ENCODE measurements around the gene COQ10B.
"Not testable (repeated sequence)": the region's sequence is repeated elsewhere in the genome, so short reads cannot be mapped to it uniquely, and the experiment has no call there.

COQ10B gene

DNA sequence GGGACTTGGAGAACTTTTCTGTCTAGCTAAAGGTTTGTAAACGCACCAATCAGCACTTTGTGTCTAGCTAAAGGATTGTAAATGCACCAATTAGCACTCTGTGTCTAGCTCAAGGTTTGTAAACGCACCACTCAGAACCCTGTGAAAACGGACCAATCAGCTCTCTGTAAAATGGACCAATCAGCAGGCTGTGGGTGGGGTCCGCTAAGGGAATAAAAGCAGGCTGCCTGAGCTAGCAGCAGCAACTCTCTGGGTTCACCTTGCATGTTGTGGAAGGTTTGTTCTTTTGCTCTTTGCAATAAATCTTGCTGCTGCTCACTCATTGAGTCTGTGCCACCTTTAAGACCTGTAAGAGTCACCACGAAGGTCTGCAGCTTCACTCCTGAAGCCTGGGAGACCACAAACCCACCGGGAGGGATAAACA lies 2.4 kb upstream of the COQ10B start:
- not testable (repeated sequence) for DNase-seq (ENCODE audit: low spot score)

DNA sequence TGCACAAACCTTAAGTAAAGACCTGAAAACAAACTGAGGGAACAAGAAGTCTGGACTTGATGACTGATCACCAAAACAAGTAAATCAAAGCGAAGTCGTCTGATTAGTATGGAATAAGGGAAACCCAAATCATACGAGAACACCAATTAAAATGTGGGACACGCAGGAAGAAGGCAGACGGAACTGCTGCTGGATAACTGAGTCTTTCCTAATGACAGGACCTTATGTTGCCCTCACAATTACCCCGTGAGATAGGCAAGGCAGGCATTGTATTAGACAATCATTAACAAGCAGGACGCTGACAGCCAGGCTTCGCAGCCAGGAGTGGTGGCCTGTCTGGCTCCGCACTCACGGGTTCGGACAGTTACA lies 614 bp upstream of the COQ10B start:
- no peak for DNase-seq (ENCODE audit: low spot score)

GRCh38 chr2:197453914-197454398 lies 604 bp downstream of the COQ10B start:
- no peak for DNase-seq (ENCODE audit: low spot score)

DNA sequence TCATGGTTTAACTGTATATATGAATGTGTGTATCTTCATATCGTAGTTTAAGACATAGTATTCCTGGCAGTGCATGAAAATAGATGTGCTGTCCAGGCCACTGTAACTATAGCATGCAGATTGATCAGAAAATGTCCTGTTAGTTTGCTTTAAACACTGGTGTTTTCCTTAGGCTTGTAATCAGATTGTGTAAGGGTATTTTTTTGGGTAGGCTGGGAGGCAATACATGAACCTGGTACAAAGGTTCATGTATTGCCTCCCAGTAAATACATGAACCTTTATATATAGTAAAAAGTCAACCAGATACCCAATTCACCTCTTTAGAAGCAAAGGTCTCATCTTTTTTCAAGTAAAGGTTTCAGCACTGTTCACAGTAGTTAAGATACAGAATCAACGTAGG lies 1.6 kb downstream of the COQ10B start:
- DNase-seq (ENCODE audit: low spot score), result no peak

DNA sequence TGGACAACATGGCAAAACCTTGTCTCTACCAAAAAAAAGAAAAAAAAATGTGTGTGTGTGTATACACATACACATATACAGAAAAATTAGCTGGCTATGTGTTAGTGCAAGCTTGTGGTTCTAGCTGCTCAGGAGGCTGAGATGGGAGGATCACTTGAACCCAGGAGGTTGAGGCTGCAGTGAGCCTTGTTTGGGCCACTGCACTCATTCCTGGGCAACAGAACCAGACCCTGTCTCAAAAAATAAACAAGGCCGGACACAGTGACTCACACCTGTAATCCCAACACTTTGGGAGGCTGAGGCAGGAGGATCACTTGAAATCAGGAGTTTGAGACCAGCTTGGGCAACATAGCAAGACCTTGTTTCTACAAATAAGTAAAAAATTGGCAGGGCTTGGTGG lies 2.1 kb downstream of the COQ10B start:
- DNase-seq (ENCODE audit: low spot score), result no peak

- no peak for DNase-seq (ENCODE audit: low spot score)
Observed at GRCh38 chr2:197460649-197461048, 7.3 kb downstream of the COQ10B start.

- no peak for DNase-seq (ENCODE audit: low spot score)
Observed at GRCh38 chr2:197461057-197461456, 7.7 kb downstream of the COQ10B start.

DNA sequence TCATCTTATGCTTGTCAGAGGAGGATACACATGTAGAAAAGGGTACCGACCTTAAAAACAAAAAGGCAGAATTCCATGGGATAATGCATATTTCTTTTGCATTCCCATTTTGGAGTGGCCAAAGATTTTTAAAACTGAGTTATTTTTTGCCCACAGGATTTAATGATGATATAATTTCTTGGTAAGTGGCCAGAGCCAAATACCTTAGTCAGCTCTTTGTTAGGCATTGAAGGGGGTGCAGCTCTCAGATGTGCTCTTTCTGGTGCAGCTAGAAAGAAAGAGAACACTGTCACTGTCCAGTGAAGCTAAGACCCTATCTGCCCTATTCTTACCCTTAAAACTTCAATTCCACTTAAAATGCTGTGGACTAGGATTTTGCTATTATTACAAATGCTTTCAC lies 10.8 kb downstream of the COQ10B start:
- DNase-seq (ENCODE audit: low spot score), result no peak

GRCh38 chr2:197472166-197472565 lies 18.8 kb downstream of the COQ10B start:
- DNase-seq (ENCODE audit: low spot score), result no peak

DNA sequence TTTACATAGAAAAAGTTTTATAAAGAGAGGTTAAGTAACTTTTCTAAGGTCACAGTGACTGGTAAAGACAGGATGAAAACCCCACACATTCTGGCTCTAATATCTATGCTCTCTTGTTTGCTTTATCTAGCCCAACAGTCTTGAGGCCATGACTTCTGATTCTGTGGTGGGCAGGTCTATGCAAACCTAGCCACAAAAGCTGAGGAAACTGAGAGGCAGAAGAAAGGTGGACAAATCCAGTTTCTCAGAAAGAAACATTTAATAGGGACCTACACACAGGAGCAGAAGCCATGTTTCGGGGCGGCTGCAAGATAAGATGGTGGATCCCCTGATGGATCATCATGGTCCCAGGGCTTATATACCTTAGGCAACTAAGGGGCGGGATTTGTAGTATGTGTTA lies 24.4 kb downstream of the COQ10B start:
- no peak for DNase-seq (ENCODE audit: low spot score)

DNA sequence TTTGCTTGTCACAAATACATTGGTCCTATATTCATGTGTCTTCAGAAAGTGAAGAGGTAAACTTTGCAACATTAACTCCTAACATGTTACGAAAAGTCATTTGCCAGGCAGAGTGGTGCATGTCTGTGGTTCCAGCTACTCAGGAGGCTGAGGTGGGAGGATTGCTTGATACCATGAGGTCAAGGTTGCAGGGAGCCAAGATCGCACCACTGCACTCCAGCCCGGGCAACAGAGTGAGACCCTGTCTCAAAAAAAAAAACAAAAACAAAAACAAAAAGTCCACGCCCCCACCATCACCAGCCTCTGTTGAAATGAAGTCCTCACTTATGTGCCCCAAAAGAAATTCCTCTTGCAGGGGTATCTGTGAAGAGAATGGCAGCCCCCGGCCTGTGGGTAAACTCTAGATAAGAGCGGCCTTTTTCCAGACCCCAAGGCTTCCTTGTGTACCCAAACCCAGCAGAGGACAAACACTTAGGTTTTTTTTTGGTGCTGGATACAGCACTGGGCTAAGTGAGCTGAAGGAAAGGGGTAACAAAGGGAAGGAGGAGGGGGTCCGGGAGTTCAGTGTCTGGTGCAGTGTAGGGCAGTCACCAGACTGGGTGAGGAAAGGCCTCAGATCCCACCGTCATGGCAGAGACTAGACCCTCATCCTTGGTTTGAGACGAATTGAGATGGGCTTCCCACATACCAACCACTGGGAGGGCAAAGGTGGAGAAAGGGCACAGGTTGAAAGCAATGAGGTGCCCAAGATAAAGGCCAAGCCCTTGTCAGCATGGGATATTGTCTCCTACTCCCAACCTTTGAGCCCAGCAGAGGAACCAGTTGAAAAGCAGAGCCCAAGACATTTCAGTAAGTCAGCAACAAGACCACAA lies 27.0 kb downstream of the COQ10B start:
- DNase-seq (ENCODE audit: low spot score), result no peak

GRCh38 chr2:197484248-197484647 lies 30.9 kb downstream of the COQ10B start:
- DNase-seq (ENCODE audit: low spot score), result not testable (repeated sequence)

- DNase-seq (ENCODE audit: low spot score), result no peak
Observed at GRCh38 chr2:197486175-197486574, 32.8 kb downstream of the COQ10B start.

DNA sequence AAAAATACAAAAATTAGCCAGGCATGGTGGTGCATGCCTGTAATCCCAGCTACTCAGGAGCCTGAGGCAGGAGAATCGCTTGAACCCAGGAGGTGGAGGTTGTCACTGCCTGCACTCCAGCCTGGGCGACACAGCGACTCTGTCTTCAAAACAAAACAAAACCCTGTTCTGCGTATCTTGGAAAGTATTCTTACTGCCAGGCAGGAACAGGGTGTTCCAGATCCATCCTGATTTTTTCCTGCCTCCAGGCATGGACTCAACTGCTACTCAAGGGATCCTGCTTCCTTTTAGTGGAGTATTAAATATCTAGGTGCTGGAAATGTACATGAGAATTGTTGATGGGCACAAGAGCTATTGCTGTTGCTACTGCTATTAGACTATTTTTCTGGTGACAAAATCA lies 34.0 kb downstream of the COQ10B start:
- no peak for DNase-seq (ENCODE audit: low spot score)

GRCh38 chr2:197495433-197496134 lies 42.2 kb downstream of the COQ10B start:
- DNase-seq (ENCODE audit: low spot score), result no peak

- no peak for DNase-seq (ENCODE audit: low spot score)
Observed at GRCh38 chr2:197496695-197497094, 43.3 kb downstream of the COQ10B start.

DNA sequence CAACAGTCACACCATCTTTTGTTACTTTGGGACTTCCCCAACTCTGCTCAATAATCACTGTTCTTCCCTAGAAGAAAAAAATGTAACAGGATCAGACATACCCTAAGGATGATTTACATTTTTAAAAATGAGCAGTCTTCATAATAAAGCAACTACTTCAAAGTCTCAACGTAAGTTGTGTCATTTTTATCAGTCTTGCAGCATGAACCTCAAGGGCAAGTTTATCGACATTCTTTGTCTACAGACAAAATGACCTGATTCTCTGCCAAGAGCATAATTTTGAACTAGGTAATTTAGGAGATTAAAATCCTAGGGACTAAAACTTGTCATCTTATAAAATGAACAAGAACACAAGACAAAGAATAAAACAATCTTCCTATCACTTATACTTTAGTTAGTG lies 44.0 kb downstream of the COQ10B start:
- DNase-seq (ENCODE audit: low spot score), result no peak

GRCh38 chr2:197498235-197498936 lies 45.0 kb downstream of the COQ10B start:
- no peak for DNase-seq (ENCODE audit: low spot score)

- DNase-seq (ENCODE audit: low spot score), result no peak
Observed at GRCh38 chr2:197498937-197499593, 45.7 kb downstream of the COQ10B start.

- DNase-seq (ENCODE audit: low spot score), result peak; percentile 100
Observed at GRCh38 chr2:197499594-197500502, 46.5 kb downstream of the COQ10B start, which contains the start of the genes HSPD1 and HSPE1. TSS of gene HSPD1 (minus strand) at chr2:197499840. CDS start at chr2:197498848, 992 bp downstream. TSS of gene HSPE1 (plus strand) at chr2:197500379. CDS start at chr2:197500437, 58 bp downstream.

All from pons (tissue), 1 donor.